HFF-Myc (cell line): Measurements from ENCODE around the gene MIR17HG.

ENCODE experiments used
- DNase-seq: peaks from one replicate; pipeline ENCODE4 v3.0.0-alpha.2; 2011; ENCODE audit warnings: low read depth; ENCODE audit errors: extremely low read depth
- H3K4me3 ChIP-seq: replicated peaks from 2 replicates; pipeline ENCODE4 v1.5.1; 2011; ENCODE audit warnings: low read depth, mild to moderate bottlenecking, control low read depth, low read length
- CTCF ChIP-seq: IDR thresholded peaks from 2 replicates; pipeline ENCODE4 v1.5.1; 2012; ENCODE audit warnings: mild to moderate bottlenecking, low read depth, low read length, control low read depth; ENCODE audit errors: missing control alignments

The MIR17HG gene

GRCh38 chr13:91369441-91369831 is 21.9 kb downstream of the MIR17HG start:
- H3K4me3 ChIP-seq: no peak overlapping the region
- TF ChIP-seq CTCF: no peak
- DNase-seq: no peak

GRCh38 chr13:91370501-91370900 is 23.0 kb downstream of the MIR17HG start:
- H3K4me3 ChIP-seq: no peak overlapping the region
- TF ChIP-seq CTCF: no peak
- DNase-seq: no peak

- no peak for DNase-seq
- H3K4me3 ChIP-seq: no peak overlapping the region
- no peak for TF ChIP-seq CTCF
Measured at GRCh38 chr13:91372911-91373310, 25.4 kb downstream of the MIR17HG start.

- no peak for DNase-seq
Measured at GRCh38 chr13:91375116-91375729, 27.7 kb downstream of the MIR17HG start.

GRCh38 chr13:91381371-91381770 is 33.9 kb downstream of the MIR17HG start:
- no peak for DNase-seq
- H3K4me3 ChIP-seq: no peak overlapping the region
- TF ChIP-seq CTCF: peak; percentile 14

More at GRCh38 chr13:91375116-91375729, 27.7 kb downstream of the MIR17HG start:
- H3K4me3 ChIP-seq: no peak overlapping the region
- peak; percentile 46 for TF ChIP-seq CTCF

- H3K4me3 ChIP-seq: no peak overlapping the region
- no peak for TF ChIP-seq CTCF
- no peak for DNase-seq
Measured at GRCh38 chr13:91383836-91384235, 36.3 kb downstream of the MIR17HG start.

GRCh38 chr13:91384896-91385295 is 37.4 kb downstream of the MIR17HG start:
- DNase-seq: no peak
- TF ChIP-seq CTCF: no peak
- no peak overlapping the region for H3K4me3 ChIP-seq
